Inflammatory macrophage (primary cell): ENCODE results near the gene DMC1.
"Not testable (repeated sequence)": the region's sequence is repeated elsewhere in the genome, so short reads cannot be mapped to it uniquely, and the experiment has no call there.

Experiments used
- DNase-seq, 2 donors: peaks; one replicate each; pipeline ENCODE4 v3.0.0-alpha.2; 2020 to 2022

The DMC1 gene

GRCh38 chr22:38497869-38498268 is 72.1 kb downstream of the DMC1 start:
- DNase-seq = no peak

- DNase-seq = no peak
Measured at GRCh38 chr22:38494939-38495338, 75.0 kb downstream of the DMC1 start.

- no peak for DNase-seq
Measured at GRCh38 chr22:38494498-38494897, 75.5 kb downstream of the DMC1 start.

- no peak for DNase-seq
Measured at GRCh38 chr22:38491707-38492348, 78.2 kb downstream of the DMC1 start.

- no peak for DNase-seq
Measured at GRCh38 chr22:38490915-38491314, 79.1 kb downstream of the DMC1 start.

GRCh38 chr22:38490475-38490874 is 79.5 kb downstream of the DMC1 start:
- no peak for DNase-seq

- no peak for DNase-seq
Measured at GRCh38 chr22:38489561-38490145, 80.3 kb downstream of the DMC1 start.

GRCh38 chr22:38489142-38489541 is 80.8 kb downstream of the DMC1 start:
- no peak for DNase-seq

GRCh38 chr22:38487946-38488345 is 82.0 kb downstream of the DMC1 start:
- no peak for DNase-seq

- no peak for DNase-seq
Measured at GRCh38 chr22:38485783-38486182, 84.2 kb downstream of the DMC1 start.

GRCh38 chr22:38484244-38484643 is 85.7 kb downstream of the DMC1 start:
- DNase-seq = no peak

GRCh38 chr22:38482662-38483308 is 87.2 kb downstream of the DMC1 start:
- DNase-seq = no peak

GRCh38 chr22:38481871-38482332 is 88.1 kb downstream of the DMC1 start:
- no peak for DNase-seq

GRCh38 chr22:38481162-38481870 is 88.7 kb downstream of the DMC1 start:
- DNase-seq = no peak

GRCh38 chr22:38479096-38479837 is 90.7 kb downstream of the DMC1 start:
- no peak for DNase-seq

GRCh38 chr22:38477585-38477984 is 92.4 kb downstream of the DMC1 start:
- DNase-seq = no peak

- DNase-seq = no peak
Measured at GRCh38 chr22:38474003-38474607, 95.9 kb downstream of the DMC1 start.

GRCh38 chr22:38471237-38471636 is 98.7 kb downstream of the DMC1 start:
- no peak for DNase-seq

GRCh38 chr22:38470179-38470578 is 99.8 kb downstream of the DMC1 start:
- not testable (repeated sequence) for DNase-seq

- no peak for DNase-seq
Measured at GRCh38 chr22:38469306-38469781, 100.6 kb downstream of the DMC1 start.
